Muscle of arm (tissue), 12 donors: ENCODE data around the gene ATRNL1. TPM values are rescaled to one million over a fixed set of nuclear protein-coding genes. Genes with fewer than 3 reads are reported as not detected.

Source experiments
- DNase-seq: peaks from one replicate; pipeline ENCODE4 v3.0.0-alpha.2; 2013
- polyA plus RNA-seq, 12 donors: library from polyadenylated mRNA; unstranded; fragments of 120-200 nt; gene quantifications; one replicate each; pipeline ENCODE4 v1.2.1, GENCODE V29; 2013; ENCODE audit not compliant: insufficient read length in 12 of 12

The ATRNL1 gene
- polyA plus RNA-seq, 12 donors, result 0.73 to 4.1 (median 1.2) TPM; not detected in 2

GRCh38 chr10:115604627-115605026, 511.5 kb downstream of the ATRNL1 start:
- DNase-seq, result no peak

GRCh38 chr10:115606086-115606485, 512.9 kb downstream of the ATRNL1 start:
- no peak for DNase-seq

- no peak for DNase-seq
Observed at GRCh38 chr10:115606741-115607140, 513.6 kb downstream of the ATRNL1 start.

GRCh38 chr10:115624448-115624847, 531.3 kb downstream of the ATRNL1 start:
- no peak for DNase-seq

- no peak for DNase-seq
Observed at GRCh38 chr10:115628616-115629015, 535.5 kb downstream of the ATRNL1 start.

GRCh38 chr10:115638246-115638645, 545.1 kb downstream of the ATRNL1 start:
- no peak for DNase-seq

- DNase-seq, result no peak
Observed at GRCh38 chr10:115649217-115649616, 556.1 kb downstream of the ATRNL1 start.

GRCh38 chr10:115653473-115653872, 560.3 kb downstream of the ATRNL1 start:
- no peak for DNase-seq

GRCh38 chr10:115654961-115655360, 561.8 kb downstream of the ATRNL1 start:
- no peak for DNase-seq

- no peak for DNase-seq
Observed at GRCh38 chr10:115657161-115657860, 564.1 kb downstream of the ATRNL1 start.

GRCh38 chr10:115659616-115660015, 566.5 kb downstream of the ATRNL1 start:
- DNase-seq, result no peak

- DNase-seq, result no peak
Observed at GRCh38 chr10:115660391-115660790, 567.2 kb downstream of the ATRNL1 start.

- DNase-seq, result no peak
Observed at GRCh38 chr10:115662422-115662821, 569.3 kb downstream of the ATRNL1 start.

GRCh38 chr10:115665549-115665948, 572.4 kb downstream of the ATRNL1 start:
- DNase-seq, result no peak

- DNase-seq, result no peak
Observed at GRCh38 chr10:115674496-115674895, 581.3 kb downstream of the ATRNL1 start.

GRCh38 chr10:115696747-115697146, 603.6 kb downstream of the ATRNL1 start:
- DNase-seq, result no peak

- no peak for DNase-seq
Observed at GRCh38 chr10:115706026-115706425, 612.9 kb downstream of the ATRNL1 start.

- peak; percentile 23 for DNase-seq
Observed at GRCh38 chr10:115706488-115707076, 613.4 kb downstream of the ATRNL1 start.

GRCh38 chr10:115710136-115710535, 617.0 kb downstream of the ATRNL1 start:
- no peak for DNase-seq

GRCh38 chr10:115711306-115711705, 618.1 kb downstream of the ATRNL1 start:
- DNase-seq, result no peak

- no peak for DNase-seq
Observed at GRCh38 chr10:115720121-115720520, 627.0 kb downstream of the ATRNL1 start.

- DNase-seq, result no peak
Observed at GRCh38 chr10:115727129-115727528, 634.0 kb downstream of the ATRNL1 start.

- no peak for DNase-seq
Observed at GRCh38 chr10:115744089-115744488, 650.9 kb downstream of the ATRNL1 start.

GRCh38 chr10:115745943-115746342, 652.8 kb downstream of the ATRNL1 start:
- no peak for DNase-seq
